H9 (cell line): Measurements from ENCODE around the gene EXOC8. TPM values are rescaled to one million over a fixed set of nuclear protein-coding genes. Genes with fewer than 3 reads are reported as not detected.

Source experiments
- DNase-seq: peaks from one replicate; pipeline ENCODE4 v3.0.0-alpha.2; 2017
- H2AFZ ChIP-seq: one replicate; pipeline ENCODE4 v1.6.1; 2013; ENCODE audit warnings: mild to moderate bottlenecking, low read length, control low read depth, moderate library complexity
- H2AK5ac ChIP-seq: 2 replicates; pipeline ENCODE4 v1.6.1; 2013; ENCODE audit warnings: low read length, control low read depth, mixed read lengths; ENCODE audit not compliant: insufficient read length
- H2BK120ac ChIP-seq: one replicate; pipeline ENCODE4 v1.6.1; 2013; ENCODE audit warnings: low read depth, mild to moderate bottlenecking, low read length, control low read depth, inconsistent platforms; ENCODE audit not compliant: poor library complexity, severe bottlenecking
- H2BK12ac ChIP-seq: 2 replicates; pipeline ENCODE4 v1.6.1; 2013; ENCODE audit warnings: low read length, control low read depth, mixed read lengths, low read depth; ENCODE audit not compliant: insufficient read length
- H2BK15ac ChIP-seq: 2 replicates; pipeline ENCODE4 v1.6.1; 2013; ENCODE audit warnings: low read depth, low read length, control low read depth
- H2BK20ac ChIP-seq: one replicate; pipeline ENCODE4 v1.6.1; 2013; ENCODE audit warnings: low read depth, mild to moderate bottlenecking, low read length, control low read depth, inconsistent platforms; ENCODE audit not compliant: poor library complexity, severe bottlenecking
- H2BK5ac ChIP-seq: 2 replicates; pipeline ENCODE4 v1.6.1; 2013; ENCODE audit warnings: low read length, control low read depth, mixed read lengths; ENCODE audit not compliant: insufficient read length
- H3K14ac ChIP-seq: 2 replicates; pipeline ENCODE4 v1.6.1; 2013; ENCODE audit warnings: low read length, control low read depth; ENCODE audit not compliant: insufficient read depth
- H3K18ac ChIP-seq: 2 replicates; pipeline ENCODE4 v1.6.1; 2013; ENCODE audit warnings: low read depth, mild to moderate bottlenecking, mixed read lengths, low read length, control low read depth; ENCODE audit not compliant: insufficient read length
- H3K23ac ChIP-seq: 2 replicates; pipeline ENCODE4 v1.6.1; 2013; ENCODE audit warnings: low read length, control low read depth, mixed read lengths, low read depth; ENCODE audit not compliant: insufficient read length
- H3K23me2 ChIP-seq: 2 replicates; pipeline ENCODE4 v1.6.1; 2013; ENCODE audit warnings: low read depth, mild to moderate bottlenecking, mixed read lengths, low read length, control low read depth; ENCODE audit not compliant: insufficient read length, poor library complexity, severe bottlenecking
- H3K27ac ChIP-seq: 2 replicates; pipeline ENCODE4 v1.5.1; 2013; ENCODE audit warnings: low read length, control low read depth, mixed read lengths, low read depth; ENCODE audit not compliant: insufficient read length
- H3K27me3 ChIP-seq: 2 replicates; pipeline ENCODE4 v1.6.1; 2013; ENCODE audit warnings: low read length, control low read depth, inconsistent platforms; ENCODE audit not compliant: insufficient read depth
- H3K4ac ChIP-seq: 2 replicates; pipeline ENCODE4 v1.6.1; 2013; ENCODE audit warnings: low read depth, mild to moderate bottlenecking, control low read depth, inconsistent platforms, low read length, moderate library complexity
- H3K4me1 ChIP-seq: 2 replicates; pipeline ENCODE4 v1.6.1; 2013; ENCODE audit warnings: low read length, control low read depth, inconsistent platforms; ENCODE audit not compliant: insufficient read depth
- H3K4me2 ChIP-seq: 2 replicates; pipeline ENCODE4 v1.6.1; 2013; ENCODE audit warnings: low read length, control low read depth, mixed read lengths; ENCODE audit not compliant: insufficient read length, insufficient read depth
- H3K56ac ChIP-seq: 2 replicates; pipeline ENCODE4 v1.6.1; 2013; ENCODE audit warnings: low read depth, mild to moderate bottlenecking, mixed read lengths, low read length, control low read depth; ENCODE audit not compliant: insufficient read length
- H3K79me1 ChIP-seq: 2 replicates; pipeline ENCODE4 v1.6.1; 2013; ENCODE audit warnings: low read depth, mild to moderate bottlenecking, moderate library complexity, low read length, control low read depth, inconsistent platforms; ENCODE audit not compliant: insufficient read depth, poor library complexity, severe bottlenecking
- H3K79me2 ChIP-seq: 2 replicates; pipeline ENCODE4 v1.6.1; 2013; ENCODE audit warnings: low read length, control low read depth, inconsistent platforms; ENCODE audit not compliant: insufficient read depth
- H3K9ac ChIP-seq: 2 replicates; pipeline ENCODE4 v1.6.1; 2013; ENCODE audit warnings: low read length, control low read depth, mixed read lengths; ENCODE audit not compliant: insufficient read length; ENCODE audit errors: extremely low read depth
- H3K9me3 ChIP-seq: one replicate; pipeline ENCODE4 v1.6.1; 2013; ENCODE audit warnings: low read depth, low read length, inconsistent platforms; ENCODE audit not compliant: control insufficient read depth
- H3T11ph ChIP-seq: one replicate; pipeline ENCODE4 v1.6.1; 2013; ENCODE audit warnings: mild to moderate bottlenecking, low read length, control low read depth, inconsistent platforms
- H4K20me1 ChIP-seq: one replicate; pipeline ENCODE4 v1.6.1; 2013; ENCODE audit not compliant: control insufficient read depth, insufficient read length, insufficient read depth
- H4K5ac ChIP-seq: 2 replicates; pipeline ENCODE4 v1.6.1; 2013; ENCODE audit warnings: low read depth, mild to moderate bottlenecking, mixed read lengths, low read length, control low read depth; ENCODE audit not compliant: insufficient read length
- H4K8ac ChIP-seq: replicated peaks from 2 replicates; pipeline ENCODE4 v1.6.1; 2013; ENCODE audit warnings: low read length, control low read depth, mixed read lengths, low read depth; ENCODE audit not compliant: insufficient read length
- H4K91ac ChIP-seq: 2 replicates; pipeline ENCODE4 v1.6.1; 2013; ENCODE audit warnings: low read depth, mild to moderate bottlenecking, moderate library complexity, mixed read lengths, low read length, control low read depth; ENCODE audit not compliant: insufficient read length
- H3K27ac Mint-ChIP-seq, 3 experiments: 2 replicates in 2 of 3; 3 replicates in 1 of 3; pipeline ENCODE4 v1.8.0; 2020 to 2021; ENCODE audit warnings: mixed read lengths in 3 of 3, mild to moderate bottlenecking in 1 of 3, moderate library complexity in 1 of 3
- H3K27me3 Mint-ChIP-seq: 2 replicates; pipeline ENCODE4 v1.8.0; 2021; ENCODE audit warnings: low read depth, mild to moderate bottlenecking, moderate library complexity, mixed read lengths
- H3K36me3 Mint-ChIP-seq, 3 experiments: 2 replicates in 2 of 3; 3 replicates in 1 of 3; pipeline ENCODE4 v1.8.0; 2020 to 2021; ENCODE audit warnings: low read depth in 3 of 3, mixed read lengths in 3 of 3; ENCODE audit not compliant: insufficient read depth in 1 of 3
- H3K4me1 Mint-ChIP-seq, 2 experiments: 2 replicates each; pipeline ENCODE4 v1.8.0; 2020; ENCODE audit warnings: mixed read lengths in 2 of 2
- H3K4me3 Mint-ChIP-seq, 2 experiments: 2 replicates in 1 of 2; 3 replicates in 1 of 2; pipeline ENCODE4 v1.8.0; 2020 to 2021; ENCODE audit warnings: mild to moderate bottlenecking in 2 of 2, mixed read lengths in 2 of 2, moderate library complexity in 1 of 2
- H3K9me3 Mint-ChIP-seq, 2 experiments: 2 replicates in 1 of 2; 3 replicates in 1 of 2; pipeline ENCODE4 v1.8.0; 2020; ENCODE audit warnings: mild to moderate bottlenecking in 2 of 2, mixed read lengths in 2 of 2, moderate library complexity in 1 of 2
- CTCF ChIP-seq: fragments of 200-600 bp; sonication (generic); conservative IDR thresholded peaks from 3 replicates; pipeline ENCODE4 v1.8.0; 2021; ENCODE audit warnings: antibody characterized with exemption, mild to moderate bottlenecking
- WGBS: extraction: QIAGEN DNeasy Blood & Tissue Kit; methylation state at CpG from one replicate; pipeline ENCODE4 v1.1.7; 2013; ENCODE audit warnings: missing lambda C conversion rate, low lambda C conversion rate, mixed read lengths; ENCODE audit not compliant: insufficient read length; ENCODE audit errors: extremely low coverage; 5-methylcytosine and 5-hydroxymethylcytosine counted together
- total RNA-seq: library from RNA; stranded (reverse); gene quantifications from 2 replicates; pipeline ENCODE4 v1.2.1, GENCODE V29; 2021

EXOC8 gene
- total RNA-seq, 1 experiment from 2014 or later, result 10.8 TPM

- Mint-ChIP-seq H3K9me3 (peaks cover 2 to 4% of the 10 kb centered on the region in 2 experiments; a peak in 2 of 5 replicates), H3K4me3 (peak overlapping the region; percentile 49 to 78), H3K27me3 (peaks cover 2% of the 10 kb centered on the region; the same call in 1 of the 2 replicates), H3K27ac (no peak overlapping the region), H3K4me1 (peaks cover 40 to 41% of the 10 kb centered on the region in 2 experiments), H3K36me3 (peaks cover 3 to 15% (median 7%) of the 10 kb centered on the region in 3 experiments; a peak in 6 of 7 replicates)
- no peak overlapping the region for H2BK12ac ChIP-seq
- H4K5ac ChIP-seq, result no peak overlapping the region
- H3K56ac ChIP-seq, result no peak overlapping the region
- H3K4me1 ChIP-seq, result peaks cover 8% of the 10 kb centered on the region; the same call in 1 of the 2 replicates
- H3K14ac ChIP-seq, result no peak overlapping the region
- H3K79me1 ChIP-seq, result peaks cover 3% of the 10 kb centered on the region
- H2AFZ ChIP-seq, result no peak overlapping the region
- peak overlapping the region; percentile 11 for H3K4me2 ChIP-seq
- no peaks in the 10 kb centered on the region for H4K20me1 ChIP-seq
- H3K27me3 ChIP-seq, result no peaks in the 10 kb centered on the region
- no peak overlapping the region for H3K4ac ChIP-seq
- no peak overlapping the region for H2BK120ac ChIP-seq
- H2BK20ac ChIP-seq, result no peak overlapping the region
- H2AK5ac ChIP-seq, result no peak overlapping the region
- H4K8ac ChIP-seq, result no peak overlapping the region
- no peak overlapping the region for H3K23ac ChIP-seq
- DNase-seq, result no peak
- no peak overlapping the region for H3T11ph ChIP-seq
- H4K91ac ChIP-seq, result no peak overlapping the region
- no peak overlapping the region for H3K9ac ChIP-seq
- H2BK5ac ChIP-seq, result no peak overlapping the region
- H3K27ac ChIP-seq, result no peak overlapping the region
- H3K18ac ChIP-seq, result no peak overlapping the region
- H2BK15ac ChIP-seq, result no peak overlapping the region
- H3K79me2 ChIP-seq, result peaks cover 14% of the 10 kb centered on the region; the same call in 1 of the 2 replicates
- no peaks in the 10 kb centered on the region for H3K9me3 ChIP-seq
- peaks cover 16% of the 10 kb centered on the region for H3K23me2 ChIP-seq
- TF ChIP-seq CTCF, result no peak
- WGBS, result no CpG with 5 or more reads among the region's 6 CpGs
Observed at GRCh38 chr1:231334952-231335351, 2.7 kb downstream of the EXOC8 start.
